Activated naive CD4-positive, alpha-beta T cell treated with anti-CD3 and anti-CD28 coated beads, Interleukin-2, amount 50 U/mL, for 72 hours (primary cell): ENCODE data around the gene GRID1. TPM values are rescaled to one million over a fixed set of nuclear protein-coding genes. Genes with fewer than 3 reads are reported as not detected.
"Not testable (repeated sequence)": the region's sequence is repeated elsewhere in the genome, so short reads cannot be mapped to it uniquely, and the experiment has no call there.

Experiments
- ATAC-seq, 2 donors: fragments of 150-1000 bp; cut with Tn5 transposase; 2 replicates each; pipeline ENCODE4 v1.10.0; 2021; ENCODE audit warnings: mild to moderate bottlenecking in 2 of 2, moderate library complexity in 2 of 2
- DNase-seq, 2 donors: peaks; one replicate each; pipeline ENCODE4 v3.0.0; 2021 to 2022; ENCODE audit warnings: low spot score in 2 of 2
- H3K27ac Mint-ChIP-seq, 2 donors: one replicate each; pipeline ENCODE4 v1.8.0; 2022; ENCODE audit warnings: mild to moderate bottlenecking in 2 of 2, mixed read lengths in 2 of 2
- H3K36me3 Mint-ChIP-seq, 2 donors: one replicate each; pipeline ENCODE4 v1.8.0; 2022; ENCODE audit warnings: mixed read lengths in 2 of 2
- H3K9me3 Mint-ChIP-seq, 2 donors: one replicate each; pipeline ENCODE4 v1.8.0; 2022; ENCODE audit warnings: mixed read lengths in 2 of 2
- total RNA-seq, 2 donors: library from RNA; stranded (reverse); gene quantifications; one replicate each; pipeline ENCODE4 v1.2.3, GENCODE V29; 2022

GRID1 gene
- total RNA-seq, 2 donors from 2014 or later: not detected

- ATAC-seq: no peak
- Mint-ChIP-seq H3K36me3 (no peaks in the 10 kb centered on the region), H3K9me3 (no peaks in the 10 kb centered on the region), H3K27ac (no peak overlapping the region)
- no peak for DNase-seq
Observed at GRCh38 chr10:86083206-86083605, 283.4 kb downstream of the GRID1 start.

- Mint-ChIP-seq H3K27ac (no peak overlapping the region), H3K9me3 (no peaks in the 10 kb centered on the region)
- no peak for ATAC-seq
Observed at GRCh38 chr10:86082556-86082955, 284.0 kb downstream of the GRID1 start.

GRCh38 chr10:86079088-86079487 lies 287.5 kb downstream of the GRID1 start:
- no peak overlapping the region for H3K27ac Mint-ChIP-seq
- no peak for DNase-seq
- no peaks in the 10 kb centered on the region for H3K36me3 Mint-ChIP-seq
- peak in 1 of 2 donors; percentile 54 for ATAC-seq
- no peaks in the 10 kb centered on the region for H3K9me3 Mint-ChIP-seq

More at GRCh38 chr10:86082556-86082955, 284.0 kb downstream of the GRID1 start:
- no peak for DNase-seq
- no peaks in the 10 kb centered on the region for H3K36me3 Mint-ChIP-seq

GRCh38 chr10:86078639-86079035 lies 288.0 kb downstream of the GRID1 start:
- Mint-ChIP-seq H3K27ac (no peak overlapping the region), H3K36me3 (no peaks in the 10 kb centered on the region), H3K9me3 (no peaks in the 10 kb centered on the region)
- ATAC-seq (no peak), DNase-seq (no peak)

GRCh38 chr10:86077871-86078638 lies 288.5 kb downstream of the GRID1 start:
- no peak for ATAC-seq
- Mint-ChIP-seq H3K27ac (no peak overlapping the region), H3K9me3 (no peaks in the 10 kb centered on the region)

GRCh38 chr10:86077271-86077670 lies 289.3 kb downstream of the GRID1 start:
- Mint-ChIP-seq H3K27ac (peak overlapping the region in 1 of 2 donors; percentile 45), H3K9me3 (no peaks in the 10 kb centered on the region), H3K36me3 (no peaks in the 10 kb centered on the region)
- DNase-seq (no peak), ATAC-seq (no peak)

More at GRCh38 chr10:86077871-86078638, 288.5 kb downstream of the GRID1 start:
- H3K36me3 Mint-ChIP-seq: no peaks in the 10 kb centered on the region
- no peak for DNase-seq

- not testable (repeated sequence) for ATAC-seq
Observed at GRCh38 chr10:86076497-86076896, 290.1 kb downstream of the GRID1 start.

GRCh38 chr10:86075512-86075911 lies 291.1 kb downstream of the GRID1 start:
- ATAC-seq: no peak
- DNase-seq: no peak
- H3K36me3 Mint-ChIP-seq: no peaks in the 10 kb centered on the region
- H3K9me3 Mint-ChIP-seq: no peaks in the 10 kb centered on the region
- no peak overlapping the region for H3K27ac Mint-ChIP-seq

More at GRCh38 chr10:86076497-86076896, 290.1 kb downstream of the GRID1 start:
- not testable (repeated sequence) for DNase-seq, H3K27ac Mint-ChIP-seq, H3K36me3 Mint-ChIP-seq, H3K9me3 Mint-ChIP-seq

GRCh38 chr10:86074294-86074693 lies 292.3 kb downstream of the GRID1 start:
- DNase-seq: no peak

GRCh38 chr10:86073199-86073977 lies 293.2 kb downstream of the GRID1 start:
- DNase-seq: no peak
- Mint-ChIP-seq H3K9me3 (no peaks in the 10 kb centered on the region), H3K27ac (no peak overlapping the region), H3K36me3 (no peaks in the 10 kb centered on the region)
- no peak for ATAC-seq

More at GRCh38 chr10:86074294-86074693, 292.3 kb downstream of the GRID1 start:
- H3K36me3 Mint-ChIP-seq: no peaks in the 10 kb centered on the region
- H3K9me3 Mint-ChIP-seq: no peaks in the 10 kb centered on the region
- H3K27ac Mint-ChIP-seq: no peak overlapping the region
- no peak for ATAC-seq

- no peaks in the 10 kb centered on the region for H3K9me3 Mint-ChIP-seq
- no peak for DNase-seq
- ATAC-seq: no peak
- no peak overlapping the region for H3K27ac Mint-ChIP-seq
- no peaks in the 10 kb centered on the region for H3K36me3 Mint-ChIP-seq
Observed at GRCh38 chr10:86072413-86072812, 294.2 kb downstream of the GRID1 start.

GRCh38 chr10:86071758-86072157 lies 294.8 kb downstream of the GRID1 start:
- H3K36me3 Mint-ChIP-seq: no peaks in the 10 kb centered on the region
- DNase-seq: no peak
- peak overlapping the region in 1 of 2 donors; percentile 3 for H3K27ac Mint-ChIP-seq
- no peaks in the 10 kb centered on the region for H3K9me3 Mint-ChIP-seq
- no peak for ATAC-seq

GRCh38 chr10:86071145-86071544 lies 295.4 kb downstream of the GRID1 start:
- Mint-ChIP-seq H3K9me3 (no peaks in the 10 kb centered on the region), H3K27ac (no peak overlapping the region), H3K36me3 (no peaks in the 10 kb centered on the region)
- ATAC-seq: no peak
- DNase-seq: no peak

GRCh38 chr10:86070278-86070677 lies 296.3 kb downstream of the GRID1 start:
- H3K36me3 Mint-ChIP-seq: no peaks in the 10 kb centered on the region
- DNase-seq: no peak
- no peak for ATAC-seq
- H3K9me3 Mint-ChIP-seq: no peaks in the 10 kb centered on the region
- no peak overlapping the region for H3K27ac Mint-ChIP-seq

- ATAC-seq: no peak
- Mint-ChIP-seq H3K9me3 (no peaks in the 10 kb centered on the region), H3K36me3 (no peaks in the 10 kb centered on the region), H3K27ac (no peak overlapping the region)
- no peak for DNase-seq
Observed at GRCh38 chr10:86068231-86069054, 298.2 kb downstream of the GRID1 start.

GRCh38 chr10:86067436-86068050 lies 299.1 kb downstream of the GRID1 start:
- peak in 1 of 2 donors; percentile 16 for DNase-seq
- no peaks in the 10 kb centered on the region for H3K36me3 Mint-ChIP-seq
- no peak overlapping the region for H3K27ac Mint-ChIP-seq
- no peak for ATAC-seq
- no peaks in the 10 kb centered on the region for H3K9me3 Mint-ChIP-seq
